Caco-2 (cell line): ENCODE measurements around the gene COL4A3. TPM values are rescaled to one million over a fixed set of nuclear protein-coding genes. Genes with fewer than 3 reads are reported as not detected.

Experiments used
- BruUV-seq: library from RNA; stranded (reverse); fragments of 400-500 nt; replicated peaks from 2 replicates; lab custom pipeline; 2021; lab: Mats Ljungman, UMichigan
- CTCF ChIA-PET: fragments of 300-600 bp; sonication (Branson Sonifier 250); formaldehyde crosslinking; loops from one replicate; lab custom pipeline; 2022; ENCODE audit warnings: antibody characterized with exemption; lab: Charles Lee
- POLR2A ChIA-PET: fragments of 300-600 bp; sonication (Branson Sonifier 250); formaldehyde crosslinking; loops from one replicate; lab custom pipeline; 2022; ENCODE audit warnings: antibody characterized with exemption; lab: Charles Lee
- DNase-seq, 2 experiments: peaks; one replicate each; pipeline versions ENCODE4 v3.0.0 to v3.0.0-alpha.2; 2020 to 2022
- H3K27me3 ChIP-seq: replicated peaks from 2 replicates; pipeline ENCODE4 v1.6.0; 2011; ENCODE audit warnings: low read length; ENCODE audit not compliant: control insufficient read depth, insufficient read depth
- H3K36me3 ChIP-seq: 2 replicates; pipeline ENCODE4 v1.5.1; 2011; ENCODE audit warnings: low read length; ENCODE audit not compliant: control insufficient read depth, insufficient read depth
- H3K4me1 ChIP-seq: fragments of 250-450 bp; sonication (Bioruptor Pico); 2 replicates; pipeline ENCODE4 v1.5.1; 2020; ENCODE audit warnings: mild to moderate bottlenecking
- H3K4me3 ChIP-seq: 2 replicates; pipeline ENCODE4 v1.5.1; 2011; ENCODE audit warnings: low read depth, mild to moderate bottlenecking, control low read depth, low read length
- H3K9me3 ChIP-seq: fragments of 250-450 bp; sonication (Bioruptor Pico); 2 replicates; pipeline ENCODE4 v1.5.1; 2020; ENCODE audit warnings: mild to moderate bottlenecking, moderate library complexity
- H3K27ac Mint-ChIP-seq: one replicate; pipeline ENCODE4 v1.8.0; 2022; ENCODE audit warnings: mixed read lengths; ENCODE audit not compliant: unreplicated experiment
- H3K27me3 Mint-ChIP-seq: one replicate; pipeline ENCODE4 v1.8.0; 2022; ENCODE audit warnings: mixed read lengths; ENCODE audit not compliant: insufficient read depth, unreplicated experiment
- H3K36me3 Mint-ChIP-seq: one replicate; pipeline ENCODE4 v1.8.0; 2022; ENCODE audit warnings: mild to moderate bottlenecking, mixed read lengths; ENCODE audit not compliant: insufficient read depth, unreplicated experiment
- H3K4me1 Mint-ChIP-seq: one replicate; pipeline ENCODE4 v1.8.0; 2022; ENCODE audit warnings: low read depth, mixed read lengths; ENCODE audit not compliant: unreplicated experiment
- H3K4me3 Mint-ChIP-seq: one replicate; pipeline ENCODE4 v1.8.0; 2022; ENCODE audit warnings: mild to moderate bottlenecking, moderate library complexity, mixed read lengths; ENCODE audit not compliant: unreplicated experiment
- H3K9me3 Mint-ChIP-seq: one replicate; pipeline ENCODE4 v1.8.0; 2022; ENCODE audit warnings: mixed read lengths; ENCODE audit not compliant: unreplicated experiment
- CTCF ChIP-seq, 2 experiments: fragments of 200-600 bp in 1 of 2; IDR thresholded peaks; 1 replicate in 1 of 2; 2 replicates in 1 of 2; pipeline versions ENCODE4 v1.5.1 to v1.8.0; 2011 to 2022; ENCODE audit warnings: antibody characterized with exemption in 1 of 2, control low read depth in 1 of 2, inconsistent platforms in 1 of 2, low read depth in 1 of 2, low read length in 1 of 2, mild to moderate bottlenecking in 1 of 2, moderate library complexity in 1 of 2; ENCODE audit not compliant: insufficient read depth in 1 of 2, severe bottlenecking in 1 of 2, unreplicated experiment in 1 of 2
- intact Hi-C: fragments of 100-400 bp; cut with micrococcal nuclease; formaldehyde crosslinking; loops from one replicate; pipeline ENCODE4 v1.10.0; 2022; ENCODE audit not compliant: unreplicated experiment
- total RNA-seq: library from RNA; stranded (reverse); gene quantifications from 2 replicates; pipeline ENCODE4 v1.2.3, GENCODE V29; 2022

The COL4A3 gene
- total RNA-seq, 1 experiment from 2014 or later = 4.2 TPM

- H3K27me3 ChIP-seq = no peaks in the 10 kb centered on the region
- H3K4me3 Mint-ChIP-seq = no peak overlapping the region
- no peaks in the 10 kb centered on the region for H3K9me3 Mint-ChIP-seq
- no peak for DNase-seq
- H3K27me3 Mint-ChIP-seq = no peaks in the 10 kb centered on the region
- ChIA-PET POLR2A (no interaction called here), CTCF (no interaction called here)
- no TSS peak for BruUV-seq
- no peaks in the 10 kb centered on the region for H3K4me1 ChIP-seq
- no peak overlapping the region for H3K27ac Mint-ChIP-seq
- no peaks in the 10 kb centered on the region for H3K4me1 Mint-ChIP-seq
- TF ChIP-seq CTCF (IDR thresholded peaks at IDR 0.05; ENCODE audit: insufficient read depth in 1 of 2, low read depth in 1 of 2, low read length in 1 of 2, severe bottlenecking in 1 of 2, unreplicated experiment in 1 of 2) = no peak
- no peaks in the 10 kb centered on the region for H3K36me3 ChIP-seq
- no peak overlapping the region for H3K4me3 ChIP-seq
- H3K9me3 ChIP-seq = no peaks in the 10 kb centered on the region
- peaks cover 31% of the 10 kb centered on the region for H3K36me3 Mint-ChIP-seq
- intact Hi-C loops = no loop called here
Measured at GRCh38 chr2:227360351-227360750, 195.9 kb downstream of the COL4A3 start.

DNA sequence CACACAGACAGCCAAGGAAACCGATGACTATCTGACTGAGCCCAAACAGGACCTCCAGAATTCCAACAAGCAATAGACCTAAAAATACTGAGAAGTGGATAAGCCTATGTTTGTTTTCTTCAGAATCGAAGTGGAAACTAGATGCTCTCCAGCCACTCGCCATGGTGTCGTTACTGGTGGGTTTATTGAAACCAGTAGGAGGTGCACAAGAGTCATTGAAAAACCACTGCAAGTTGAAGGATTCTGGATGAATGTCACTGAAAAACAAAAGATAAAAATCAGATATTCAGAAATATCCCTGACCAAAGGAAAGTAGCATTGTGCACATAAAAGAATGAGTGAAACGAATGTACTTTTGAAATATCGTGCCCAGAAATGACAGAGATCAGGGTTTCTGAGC lies 199.3 kb downstream of the COL4A3 start:
- ChIA-PET POLR2A (no interaction called here), CTCF (no interaction called here)
- Mint-ChIP-seq H3K9me3 (no peaks in the 10 kb centered on the region), H3K36me3 (peaks cover 31% of the 10 kb centered on the region), H3K27ac (no peak overlapping the region), H3K27me3 (no peaks in the 10 kb centered on the region), H3K4me3 (no peak overlapping the region), H3K4me1 (no peaks in the 10 kb centered on the region)
- no peak for TF ChIP-seq CTCF (IDR thresholded peaks at IDR 0.05; ENCODE audit: insufficient read depth in 1 of 2, low read depth in 1 of 2, low read length in 1 of 2, severe bottlenecking in 1 of 2, unreplicated experiment in 1 of 2)
- no peak overlapping the region for H3K4me3 ChIP-seq
- DNase-seq = no peak
- BruUV-seq = no TSS peak
- H3K9me3 ChIP-seq = no peaks in the 10 kb centered on the region
- intact Hi-C loops = no loop called here
- H3K27me3 ChIP-seq = no peaks in the 10 kb centered on the region
- no peaks in the 10 kb centered on the region for H3K36me3 ChIP-seq
- no peaks in the 10 kb centered on the region for H3K4me1 ChIP-seq

Other genes with a start within 250 kb of the COL4A3 start
- gene COL4A4, start 419 bp upstream of the COL4A3 start, total RNA-seq = 8.7 and 9.5 TPM in 2 replicates
- 161 TPM in 2 replicates for gene MFF, start 160.6 kb downstream of the COL4A3 start, total RNA-seq
- gene TM4SF20, start 214.7 kb downstream of the COL4A3 start, total RNA-seq = 0.20 and 0.28 TPM in 2 replicates
- not detected in 2 replicates for gene SCYGR1, start 223.3 kb downstream of the COL4A3 start, total RNA-seq